ENCODE data around the gene UXS1.

DNA sequence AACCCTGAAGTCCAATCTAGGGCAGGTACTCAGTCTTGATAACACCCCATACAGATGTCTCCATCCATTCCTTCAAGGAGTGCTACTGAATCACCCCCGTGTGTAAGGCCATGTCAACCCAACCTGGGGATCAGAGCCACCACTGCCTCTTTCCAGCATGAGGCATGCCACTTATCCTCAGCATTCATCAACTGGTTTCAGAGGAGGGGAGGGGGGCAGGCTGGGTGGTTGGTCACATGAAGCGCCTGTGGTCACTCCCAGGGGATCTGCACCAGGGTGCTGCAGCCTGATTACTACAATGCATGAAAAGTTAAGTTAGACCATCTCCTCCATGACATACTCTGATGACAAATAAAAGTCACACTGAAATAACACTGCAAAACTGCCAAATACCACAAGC lies 65.0 kb downstream of the UXS1 start:
- TF ChIP-seq, protein P1, sequence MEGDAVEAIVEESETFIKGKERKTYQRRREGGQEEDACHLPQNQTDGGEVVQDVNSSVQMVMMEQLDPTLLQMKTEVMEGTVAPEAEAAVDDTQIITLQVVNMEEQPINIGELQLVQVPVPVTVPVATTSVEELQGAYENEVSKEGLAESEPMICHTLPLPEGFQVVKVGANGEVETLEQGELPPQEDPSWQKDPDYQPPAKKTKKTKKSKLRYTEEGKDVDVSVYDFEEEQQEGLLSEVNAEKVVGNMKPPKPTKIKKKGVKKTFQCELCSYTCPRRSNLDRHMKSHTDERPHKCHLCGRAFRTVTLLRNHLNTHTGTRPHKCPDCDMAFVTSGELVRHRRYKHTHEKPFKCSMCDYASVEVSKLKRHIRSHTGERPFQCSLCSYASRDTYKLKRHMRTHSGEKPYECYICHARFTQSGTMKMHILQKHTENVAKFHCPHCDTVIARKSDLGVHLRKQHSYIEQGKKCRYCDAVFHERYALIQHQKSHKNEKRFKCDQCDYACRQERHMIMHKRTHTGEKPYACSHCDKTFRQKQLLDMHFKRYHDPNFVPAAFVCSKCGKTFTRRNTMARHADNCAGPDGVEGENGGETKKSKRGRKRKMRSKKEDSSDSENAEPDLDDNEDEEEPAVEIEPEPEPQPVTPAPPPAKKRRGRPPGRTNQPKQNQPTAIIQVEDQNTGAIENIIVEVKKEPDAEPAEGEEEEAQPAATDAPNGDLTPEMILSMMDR (IDR thresholded peaks at IDR 0.05) = no peak
- TF ChIP-seq EZH2 (IDR thresholded peaks at IDR 0.05; ENCODE audit: borderline replicate concordance, insufficient read depth, low read depth, low read length, poor library complexity, severe bottlenecking) = no peak
